GM23338 (cell line): ENCODE data around the gene ALG5. TPM values are rescaled to one million over a fixed set of nuclear protein-coding genes. Genes with fewer than 3 reads are reported as not detected.

ENCODE experiments used
- ATAC-seq: fragments of 200-7000 bp; cut with Tn5 transposase; 3 replicates; pipeline ENCODE4 v1.9.1; 2020
- DNase-seq: peaks from one replicate; pipeline ENCODE4 v3.0.0-alpha.2; 2015; ENCODE audit warnings: low spot score
- H2AFZ ChIP-seq: fragments of 200-600 bp; sonication (generic); 2 replicates; pipeline ENCODE4 v1.8.0; 2016; ENCODE audit warnings: antibody characterized with exemption, mild to moderate bottlenecking, moderate library complexity
- H3F3A ChIP-seq: fragments of 200-600 bp; sonication (generic); replicated peaks from 2 replicates; pipeline ENCODE4 v1.8.0; 2017; ENCODE audit warnings: antibody characterized with exemption, mixed run types, low read depth
- H3K27ac ChIP-seq: fragments of 200-600 bp; sonication (generic); 2 replicates; pipeline ENCODE4 v1.6.1; 2016; ENCODE audit warnings: low read depth
- H3K27me3 ChIP-seq: fragments of 200-600 bp; sonication (generic); 2 replicates; pipeline ENCODE4 v1.8.0; 2016; ENCODE audit warnings: mild to moderate bottlenecking, mixed run types, moderate library complexity; ENCODE audit not compliant: insufficient read depth
- H3K36me3 ChIP-seq: fragments of 200-600 bp; sonication (generic); 2 replicates; pipeline ENCODE4 v1.8.0; 2016; ENCODE audit warnings: mild to moderate bottlenecking; ENCODE audit not compliant: insufficient read depth
- H3K4me1 ChIP-seq: fragments of 200-600 bp; sonication (generic); 2 replicates; pipeline ENCODE4 v1.8.0; 2016; ENCODE audit warnings: mild to moderate bottlenecking, moderate library complexity; ENCODE audit not compliant: insufficient read depth
- H3K4me2 ChIP-seq: fragments of 200-600 bp; sonication (generic); 2 replicates; pipeline ENCODE4 v1.7.1; 2017; ENCODE audit warnings: mixed run types
- H3K4me3 ChIP-seq: fragments of 200-600 bp; sonication (generic); 2 replicates; pipeline ENCODE4 v1.6.1; 2016; ENCODE audit warnings: mixed run types
- H3K79me2 ChIP-seq: fragments of 200-600 bp; sonication (generic); replicated peaks from 2 replicates; pipeline ENCODE4 v1.8.0; 2017; ENCODE audit warnings: mild to moderate bottlenecking; ENCODE audit not compliant: insufficient read depth
- H3K9me2 ChIP-seq: fragments of 200-600 bp; sonication (generic); 2 replicates; pipeline ENCODE4 v1.8.0; 2017; ENCODE audit not compliant: insufficient read depth
- H4K20me1 ChIP-seq: fragments of 200-600 bp; sonication (generic); replicated peaks from 2 replicates; pipeline ENCODE4 v1.8.0; 2017; ENCODE audit warnings: mild to moderate bottlenecking; ENCODE audit not compliant: insufficient read depth
- H3K27ac Mint-ChIP-seq: 2 replicates; pipeline ENCODE4 v1.8.0; 2020; ENCODE audit warnings: inconsistent platforms, mild to moderate bottlenecking, moderate library complexity, mixed read lengths
- H3K27me3 Mint-ChIP-seq: 3 replicates; pipeline ENCODE4 v1.8.0; 2022; ENCODE audit warnings: low read depth, mild to moderate bottlenecking, moderate library complexity, mixed read lengths, inconsistent platforms; ENCODE audit not compliant: insufficient read depth, poor library complexity
- H3K36me3 Mint-ChIP-seq: 3 replicates; pipeline ENCODE4 v1.8.0; 2021; ENCODE audit warnings: low read depth, mild to moderate bottlenecking, inconsistent platforms, moderate library complexity, mixed read lengths
- H3K4me1 Mint-ChIP-seq: 3 replicates; pipeline ENCODE4 v1.8.0; 2020; ENCODE audit warnings: mild to moderate bottlenecking, inconsistent platforms, mixed read lengths
- H3K4me3 Mint-ChIP-seq: 3 replicates; pipeline ENCODE4 v1.8.0; 2021; ENCODE audit warnings: moderate library complexity, mild to moderate bottlenecking, inconsistent platforms, mixed read lengths
- H3K9me3 Mint-ChIP-seq: 3 replicates; pipeline ENCODE4 v1.8.0; 2020; ENCODE audit warnings: moderate library complexity, mild to moderate bottlenecking, inconsistent platforms, mixed read lengths
- CREB1 ChIP-seq: fragments of 250-450 bp; sonication (Bioruptor Pico); IDR thresholded peaks from 2 replicates; pipeline ENCODE4 v1.5.0; 2020; ENCODE audit warnings: low read depth, mild to moderate bottlenecking, moderate library complexity
- ETS1 ChIP-seq: IDR thresholded peaks from 2 replicates; pipeline ENCODE4 v1.6.1; 2016; ENCODE audit warnings: antibody characterized with exemption
- EZH2 ChIP-seq: fragments of 200-600 bp; sonication (generic); IDR thresholded peaks from one replicate; pipeline ENCODE4 v1.8.0; 2017; ENCODE audit warnings: antibody characterized with exemption, mild to moderate bottlenecking, low read depth; ENCODE audit not compliant: unreplicated experiment
- EZH2phosphoT487 ChIP-seq: fragments of 200-600 bp; sonication (generic); IDR thresholded peaks from one replicate; pipeline ENCODE4 v1.8.1; 2018; ENCODE audit warnings: antibody characterized with exemption; ENCODE audit not compliant: unreplicated experiment
- JUNB ChIP-seq: IDR thresholded peaks from one replicate; pipeline ENCODE4 v1.6.1; 2016; ENCODE audit warnings: antibody characterized with exemption; ENCODE audit not compliant: unreplicated experiment
- NANOG ChIP-seq: IDR thresholded peaks from 2 replicates; pipeline ENCODE4 v1.6.1; 2016; ENCODE audit warnings: antibody characterized with exemption, borderline replicate concordance
- POLR2AphosphoS5 ChIP-seq: IDR thresholded peaks from 2 replicates; pipeline ENCODE4 v1.6.1; 2016; ENCODE audit warnings: antibody characterized with exemption, low read depth
- STAT1 ChIP-seq: IDR thresholded peaks from one replicate; pipeline ENCODE4 v1.6.1; 2016; ENCODE audit warnings: antibody characterized with exemption; ENCODE audit not compliant: unreplicated experiment
- ZNF114 ChIP-seq: fragments of 250-450 bp; sonication (Bioruptor Pico); IDR thresholded peaks from 2 replicates; pipeline ENCODE4 v1.5.0; 2020; ENCODE audit warnings: mild to moderate bottlenecking, moderate library complexity
- ZNF331 ChIP-seq: fragments of 250-450 bp; sonication (Bioruptor Pico); IDR thresholded peaks from 2 replicates; pipeline ENCODE4 v1.5.0; 2020; ENCODE audit warnings: low read depth, mild to moderate bottlenecking, moderate library complexity
- ZNF462 ChIP-seq: fragments of 250-450 bp; sonication (Bioruptor Pico); IDR thresholded peaks from 2 replicates; pipeline ENCODE4 v1.5.0; 2020; ENCODE audit warnings: mild to moderate bottlenecking, moderate library complexity
- polyA plus RNA-seq: library from polyadenylated mRNA; unstranded; fragments of >200 nt; fragmentation: Nextera tagmentation; extraction: Ambion mirVana; gene quantifications from 2 replicates; pipeline ENCODE4 v1.2.1, GENCODE V29; 2016
- total RNA-seq: library from RNA; depleted of rRNA; stranded (reverse); fragments of >200 nt; shearing (Covaris generic); gene quantifications from 2 replicates; pipeline ENCODE4 v1.2.3, GENCODE V29; 2014
- TF ChIP-seq, protein P1 (sequence below), 2 experiments: fragments of 200-600 bp in 1 of 2; sonication (generic) in 1 of 2; conservative IDR thresholded peaks; 2 replicates each; pipeline versions ENCODE4 v1.5.1 to v1.6.1; 2016 to 2017; ENCODE audit warnings: antibody characterized with exemption in 2 of 2, low read depth in 2 of 2, mild to moderate bottlenecking in 2 of 2, moderate library complexity in 1 of 2
- TF ChIP-seq, protein P2 (sequence below): IDR thresholded peaks from one replicate; pipeline ENCODE4 v1.6.1; 2018; ENCODE audit warnings: antibody characterized with exemption; ENCODE audit not compliant: unreplicated experiment

Gene ALG5
- total and polyA plus RNA-seq, 2 experiments from 2014 or later, result 15.6 to 34.0 TPM

GRCh38 chr13:36903925-36904595 is 95.1 kb downstream of the ALG5 start:
- no peak overlapping the region for H3K27ac Mint-ChIP-seq
- no peaks in the 10 kb centered on the region for H3K27me3 Mint-ChIP-seq
- DNase-seq (no peak), ATAC-seq (no peak)
- H3K36me3 Mint-ChIP-seq, result no peaks in the 10 kb centered on the region
- Histone ChIP-seq H3F3A (no peaks in the 10 kb centered on the region), H3K4me3 (no peak overlapping the region), H3K36me3 (no peaks in the 10 kb centered on the region), H3K4me2 (no peak overlapping the region), H3K27ac (no peak overlapping the region), H3K79me2 (no peaks in the 10 kb centered on the region), H2AFZ (no peak overlapping the region), H3K9me2 (no peaks in the 10 kb centered on the region), H3K4me1 (no peaks in the 10 kb centered on the region), H3K27me3 (no peaks in the 10 kb centered on the region), H4K20me1 (no peaks in the 10 kb centered on the region)
- TF ChIP-seq, protein P1, sequence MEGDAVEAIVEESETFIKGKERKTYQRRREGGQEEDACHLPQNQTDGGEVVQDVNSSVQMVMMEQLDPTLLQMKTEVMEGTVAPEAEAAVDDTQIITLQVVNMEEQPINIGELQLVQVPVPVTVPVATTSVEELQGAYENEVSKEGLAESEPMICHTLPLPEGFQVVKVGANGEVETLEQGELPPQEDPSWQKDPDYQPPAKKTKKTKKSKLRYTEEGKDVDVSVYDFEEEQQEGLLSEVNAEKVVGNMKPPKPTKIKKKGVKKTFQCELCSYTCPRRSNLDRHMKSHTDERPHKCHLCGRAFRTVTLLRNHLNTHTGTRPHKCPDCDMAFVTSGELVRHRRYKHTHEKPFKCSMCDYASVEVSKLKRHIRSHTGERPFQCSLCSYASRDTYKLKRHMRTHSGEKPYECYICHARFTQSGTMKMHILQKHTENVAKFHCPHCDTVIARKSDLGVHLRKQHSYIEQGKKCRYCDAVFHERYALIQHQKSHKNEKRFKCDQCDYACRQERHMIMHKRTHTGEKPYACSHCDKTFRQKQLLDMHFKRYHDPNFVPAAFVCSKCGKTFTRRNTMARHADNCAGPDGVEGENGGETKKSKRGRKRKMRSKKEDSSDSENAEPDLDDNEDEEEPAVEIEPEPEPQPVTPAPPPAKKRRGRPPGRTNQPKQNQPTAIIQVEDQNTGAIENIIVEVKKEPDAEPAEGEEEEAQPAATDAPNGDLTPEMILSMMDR (conservative IDR thresholded peaks at IDR 0.05; ENCODE audit: low read depth in 2 of 2), result no peak
- TF ChIP-seq NANOG (no peak), ETS1 (no peak), STAT1 (no peak), EZH2 (no peak), ZNF462 (CRISPR knock-in tag) (no peak), ZNF114 (CRISPR knock-in tag) (no peak), JUNB (no peak), ZNF331 (CRISPR knock-in tag) (no peak), CREB1 (CRISPR knock-in tag) (no peak), POLR2AphosphoS5 (no peak), EZH2phosphoT487 (no peak)
- TF ChIP-seq, protein P2, sequence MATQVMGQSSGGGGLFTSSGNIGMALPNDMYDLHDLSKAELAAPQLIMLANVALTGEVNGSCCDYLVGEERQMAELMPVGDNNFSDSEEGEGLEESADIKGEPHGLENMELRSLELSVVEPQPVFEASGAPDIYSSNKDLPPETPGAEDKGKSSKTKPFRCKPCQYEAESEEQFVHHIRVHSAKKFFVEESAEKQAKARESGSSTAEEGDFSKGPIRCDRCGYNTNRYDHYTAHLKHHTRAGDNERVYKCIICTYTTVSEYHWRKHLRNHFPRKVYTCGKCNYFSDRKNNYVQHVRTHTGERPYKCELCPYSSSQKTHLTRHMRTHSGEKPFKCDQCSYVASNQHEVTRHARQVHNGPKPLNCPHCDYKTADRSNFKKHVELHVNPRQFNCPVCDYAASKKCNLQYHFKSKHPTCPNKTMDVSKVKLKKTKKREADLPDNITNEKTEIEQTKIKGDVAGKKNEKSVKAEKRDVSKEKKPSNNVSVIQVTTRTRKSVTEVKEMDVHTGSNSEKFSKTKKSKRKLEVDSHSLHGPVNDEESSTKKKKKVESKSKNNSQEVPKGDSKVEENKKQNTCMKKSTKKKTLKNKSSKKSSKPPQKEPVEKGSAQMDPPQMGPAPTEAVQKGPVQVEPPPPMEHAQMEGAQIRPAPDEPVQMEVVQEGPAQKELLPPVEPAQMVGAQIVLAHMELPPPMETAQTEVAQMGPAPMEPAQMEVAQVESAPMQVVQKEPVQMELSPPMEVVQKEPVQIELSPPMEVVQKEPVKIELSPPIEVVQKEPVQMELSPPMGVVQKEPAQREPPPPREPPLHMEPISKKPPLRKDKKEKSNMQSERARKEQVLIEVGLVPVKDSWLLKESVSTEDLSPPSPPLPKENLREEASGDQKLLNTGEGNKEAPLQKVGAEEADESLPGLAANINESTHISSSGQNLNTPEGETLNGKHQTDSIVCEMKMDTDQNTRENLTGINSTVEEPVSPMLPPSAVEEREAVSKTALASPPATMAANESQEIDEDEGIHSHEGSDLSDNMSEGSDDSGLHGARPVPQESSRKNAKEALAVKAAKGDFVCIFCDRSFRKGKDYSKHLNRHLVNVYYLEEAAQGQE, result no peak
- no peak overlapping the region for H3K4me3 Mint-ChIP-seq
- H3K9me3 Mint-ChIP-seq, result no peaks in the 10 kb centered on the region
- no peaks in the 10 kb centered on the region for H3K4me1 Mint-ChIP-seq
